ENCODE data around the gene TSC2. TPM values are rescaled to one million over a fixed set of nuclear protein-coding genes. Genes with fewer than 3 reads are reported as not detected.

Gene TSC2
- total and polyA plus RNA-seq, 2 donors (not counting 3 experiments of a cell fraction or from before 2014, with no cell fraction given), result 87.9 to 144 TPM

- ChIA-PET POLR2A (interaction anchor here (1.9 kb wide), 1 partner anchor 152 kb away, joined by 21 read pairs; the partner anchor contains the start of gene TRAF7), CTCF (interaction anchor here (0.6 to 4.0 kb wide), 7 partner anchors 10 to 153 kb away, joined by 3 to 85 read pairs (median 9); partner anchors contain the start of genes GFER and TRAF7)
- intact Hi-C loops (cut with micrococcal nuclease), result no loop called here
Observed at GRCh38 chr16:2002406-2003230, 45.2 kb upstream of the TSC2 start.

More at GRCh38 chr16:2002406-2003230, 45.2 kb upstream of the TSC2 start:
- dilution Hi-C loops (cut with MboI; ENCODE audit: extremely low pct_ligation_motif_present, low sequenced_read_pairs), result no loop called here
- H3K9ac ChIP-seq (replicated peaks; ENCODE audit: extremely low read depth, insufficient read depth, low read length), result no peak overlapping the region
- DNase-seq (ENCODE audit: low read depth, low spot score) (no peak), FAIRE-seq (no peak)
- no peak overlapping the region for H3K4me3 ChIP-seq (replicated peaks in 1 of 3; ENCODE audit: insufficient read depth in 1 of 3, low read depth in 1 of 3, low read length in 3 of 3)
- BruUV-seq (replicated peaks), result no TSS peak
- no peak overlapping the region for H3K4me2 ChIP-seq (ENCODE audit: insufficient read depth, low read length)
- no peak overlapping the region for H2AFZ ChIP-seq (ENCODE audit: low read depth, low read length)
- H3K27ac ChIP-seq (ENCODE audit: insufficient read depth, low read depth, low read length), result no peak overlapping the region
- peaks cover 31% of the 10 kb centered on the region for H3K4me1 ChIP-seq (ENCODE audit: control insufficient read depth, extremely low read depth, insufficient read depth, low read length)
- TF ChIP-seq MYC (IDR thresholded peaks at IDR 0.05; ENCODE audit: low read depth, low read length), result no peak
- TF ChIP-seq POLR2A (IDR thresholded peaks at IDR 0.05; ENCODE audit: low read depth, low read length), result no peak
- TF ChIP-seq MAX (IDR thresholded peaks at IDR 0.05; ENCODE audit: insufficient read depth, insufficient read length), result no peak
- no peak for TF ChIP-seq EZH2 (IDR thresholded peaks at IDR 0.05; ENCODE audit: borderline replicate concordance, low read depth, low read length, severe bottlenecking)
- no peak for TF ChIP-seq CTCF (IDR thresholded peaks at IDR 0.05; ENCODE audit: extremely low read depth in 1 of 2, insufficient read depth in 1 of 2, low read depth in 1 of 2, low read length in 2 of 2)
- no peak for TF ChIP-seq FOS (IDR thresholded peaks at IDR 0.05; ENCODE audit: borderline replicate concordance, insufficient read depth, low read length)
- no peak for TF ChIP-seq JUN (IDR thresholded peaks at IDR 0.05; ENCODE audit: borderline replicate concordance, insufficient read depth, insufficient read length, low read depth)
- no peak for TF ChIP-seq POLR2AphosphoS5 (IDR thresholded peaks at IDR 0.05; ENCODE audit: insufficient read depth, low read depth, low read length)
- TF ChIP-seq GATA2 (IDR thresholded peaks at IDR 0.05; ENCODE audit: insufficient read depth, insufficient read length, low read depth, low read length), result no peak
- no peaks in the 10 kb centered on the region for H3K27me3 ChIP-seq (ENCODE audit: control insufficient read depth in 2 of 2, insufficient read depth in 2 of 2, low read length in 2 of 2)
- peaks cover 0 to 50% of the 10 kb centered on the region in 2 experiments for H3K36me3 ChIP-seq (ENCODE audit: control insufficient read depth in 2 of 2, extremely low read depth in 1 of 2, insufficient read depth in 2 of 2, low read length in 2 of 2)
- H3K9me3 ChIP-seq (replicated peaks; ENCODE audit: control insufficient read depth, insufficient read depth, low read length), result no peaks in the 10 kb centered on the region
- peaks cover 50% of the 10 kb centered on the region for H3K79me2 ChIP-seq (ENCODE audit: control insufficient read depth, insufficient read depth, low read length)
- H4K20me1 ChIP-seq (replicated peaks; ENCODE audit: control insufficient read depth, extremely low read depth, insufficient read depth, low read length), result no peaks in the 10 kb centered on the region
- no peaks in the 10 kb centered on the region for H3K9me1 ChIP-seq (replicated peaks; ENCODE audit: control insufficient read depth, extremely low read depth, insufficient read depth, low read length)

Measured in endothelial cell of umbilical vein (primary cell).